Measurements from ENCODE around the gene ADORA3.

Gene ADORA3

GRCh38 chr1:111465754-111466153 is 37.7 kb downstream of the ADORA3 start:
- no peak for TF ChIP-seq MYC (IDR thresholded peaks at IDR 0.05; ENCODE audit: low read depth, low read length)
- no peak for TF ChIP-seq POLR2A (IDR thresholded peaks at IDR 0.05; ENCODE audit: extremely low read depth, insufficient read length)
- no peak for TF ChIP-seq CTCF (IDR thresholded peaks at IDR 0.05; ENCODE audit: low read depth, low read length)
- no peak overlapping the region for H3K4me3 ChIP-seq (ENCODE audit: low read depth, low read length)
- no peak for DNase-seq (ENCODE audit: low read depth)

GRCh38 chr1:111463029-111463683 is 40.3 kb downstream of the ADORA3 start:
- TF ChIP-seq CTCF (IDR thresholded peaks at IDR 0.05; ENCODE audit: low read depth, low read length): no peak
- no peak for TF ChIP-seq MAX (IDR thresholded peaks at IDR 0.05; ENCODE audit: low read depth, low read length)
- no peak for TF ChIP-seq POLR2A (IDR thresholded peaks at IDR 0.05; ENCODE audit: extremely low read depth, insufficient read length)
- TF ChIP-seq MYC (IDR thresholded peaks at IDR 0.05; ENCODE audit: low read depth, low read length): no peak
- no peak overlapping the region for H3K4me3 ChIP-seq (ENCODE audit: low read depth, low read length)
- DNase-seq (ENCODE audit: low read depth): no peak

- TF ChIP-seq MYC (IDR thresholded peaks at IDR 0.05; ENCODE audit: low read depth, low read length): no peak
- TF ChIP-seq CTCF (IDR thresholded peaks at IDR 0.05; ENCODE audit: low read depth, low read length): no peak
- TF ChIP-seq POLR2A (IDR thresholded peaks at IDR 0.05; ENCODE audit: extremely low read depth, insufficient read length): no peak
- TF ChIP-seq MAX (IDR thresholded peaks at IDR 0.05; ENCODE audit: low read depth, low read length): no peak
- DNase-seq (ENCODE audit: low read depth): no peak
- no peak overlapping the region for H3K4me3 ChIP-seq (ENCODE audit: low read depth, low read length)
These were observed 40.9 kb downstream of the ADORA3 start for GRCh38 chr1:111462370-111463028.

- no peak overlapping the region for H3K4me3 ChIP-seq (ENCODE audit: low read depth, low read length)
- DNase-seq (ENCODE audit: low read depth): no peak
- no peak for TF ChIP-seq MAX (IDR thresholded peaks at IDR 0.05; ENCODE audit: low read depth, low read length)
- no peak for TF ChIP-seq CTCF (IDR thresholded peaks at IDR 0.05; ENCODE audit: low read depth, low read length)
- TF ChIP-seq POLR2A (IDR thresholded peaks at IDR 0.05; ENCODE audit: extremely low read depth, insufficient read length): no peak
- TF ChIP-seq MYC (IDR thresholded peaks at IDR 0.05; ENCODE audit: low read depth, low read length): no peak
These were observed 41.7 kb downstream of the ADORA3 start for GRCh38 chr1:111461765-111462164.

- TF ChIP-seq MAX (IDR thresholded peaks at IDR 0.05; ENCODE audit: low read depth, low read length) (no peak), POLR2A (IDR thresholded peaks at IDR 0.05; ENCODE audit: extremely low read depth, insufficient read length) (no peak), MYC (IDR thresholded peaks at IDR 0.05; ENCODE audit: low read depth, low read length) (no peak), CTCF (IDR thresholded peaks at IDR 0.05; ENCODE audit: low read depth, low read length) (no peak)
- no peak overlapping the region for H3K4me3 ChIP-seq (ENCODE audit: low read depth, low read length)
- DNase-seq (ENCODE audit: low read depth): no peak
These were observed 47.8 kb downstream of the ADORA3 start for GRCh38 chr1:111455642-111456031.

All from NB4 (cell line).